ENCODE measurements around the gene AP1M1.

- TF ChIP-seq POLR2A (IDR thresholded peaks at IDR 0.05; ENCODE audit: low read depth, low read length): no peak
- TF ChIP-seq POLR2AphosphoS5 (IDR thresholded peaks at IDR 0.05; ENCODE audit: low read depth, low read length): no peak
Observed at GRCh38 chr19:16252459-16253205, 54.9 kb downstream of the AP1M1 start.

Data from GM12892 (cell line).